ENCODE results near the gene DHRS3.

DHRS3 gene

GRCh38 chr1:12578860-12579422 lies 39.1 kb downstream of the DHRS3 start:
- DNase-seq (ENCODE audit: low read depth in 2 of 2): no peak
- no peak overlapping the region for H3K4me3 ChIP-seq (replicated peaks in 1 of 2; ENCODE audit: low read depth in 2 of 2, low read length in 2 of 2)
- TF ChIP-seq CTCF (IDR thresholded peaks at IDR 0.05; ENCODE audit: low read depth, low read length): no peak

DNA sequence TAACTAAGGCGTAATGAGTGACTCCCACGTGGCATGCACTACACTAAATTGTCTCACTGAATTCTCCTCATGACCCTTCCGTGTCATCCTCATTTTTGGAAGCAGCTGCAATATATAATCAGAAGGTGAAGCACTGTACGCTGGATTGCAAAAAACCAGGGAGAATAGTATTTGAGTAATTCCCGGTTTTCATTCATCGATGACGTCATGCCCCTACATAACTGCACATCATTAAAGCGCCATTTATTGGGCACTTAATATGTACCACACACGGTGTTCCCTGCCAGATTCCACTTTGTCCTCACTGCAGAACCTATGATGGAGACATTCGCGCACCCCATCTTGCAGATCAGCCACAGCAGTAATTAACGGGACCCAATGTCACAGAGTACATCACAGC lies 41.0 kb downstream of the DHRS3 start:
- DNase-seq (ENCODE audit: low read depth in 2 of 2): no peak
- no peak for TF ChIP-seq CTCF (IDR thresholded peaks at IDR 0.05; ENCODE audit: low read depth, low read length)
- no peak overlapping the region for H3K4me3 ChIP-seq (replicated peaks in 1 of 2; ENCODE audit: low read depth in 2 of 2, low read length in 2 of 2)

DNA sequence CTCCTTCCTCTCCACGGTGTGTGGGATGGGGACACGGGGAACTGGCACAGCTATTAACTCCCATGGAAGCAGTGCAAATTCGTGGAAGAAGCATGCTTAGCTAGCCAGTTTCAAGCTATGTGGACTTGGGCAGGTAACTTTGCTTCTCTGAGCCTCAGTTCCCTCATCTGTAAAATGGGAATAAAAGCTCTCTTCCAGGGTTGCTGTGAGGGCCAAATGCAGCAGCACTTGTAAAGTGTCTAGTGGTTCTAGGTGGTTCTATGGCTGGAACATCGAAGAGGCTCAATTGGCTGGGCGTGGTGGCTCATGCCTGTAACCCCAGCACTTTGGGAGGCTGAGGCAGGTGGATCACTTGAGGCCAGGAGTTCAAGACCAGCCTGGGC lies 43.3 kb downstream of the DHRS3 start:
- no peak for DNase-seq (ENCODE audit: low read depth in 2 of 2)
- no peak overlapping the region for H3K4me3 ChIP-seq (replicated peaks in 1 of 2; ENCODE audit: low read depth in 2 of 2, low read length in 2 of 2)
- TF ChIP-seq CTCF (IDR thresholded peaks at IDR 0.05; ENCODE audit: low read depth, low read length): no peak

DNA sequence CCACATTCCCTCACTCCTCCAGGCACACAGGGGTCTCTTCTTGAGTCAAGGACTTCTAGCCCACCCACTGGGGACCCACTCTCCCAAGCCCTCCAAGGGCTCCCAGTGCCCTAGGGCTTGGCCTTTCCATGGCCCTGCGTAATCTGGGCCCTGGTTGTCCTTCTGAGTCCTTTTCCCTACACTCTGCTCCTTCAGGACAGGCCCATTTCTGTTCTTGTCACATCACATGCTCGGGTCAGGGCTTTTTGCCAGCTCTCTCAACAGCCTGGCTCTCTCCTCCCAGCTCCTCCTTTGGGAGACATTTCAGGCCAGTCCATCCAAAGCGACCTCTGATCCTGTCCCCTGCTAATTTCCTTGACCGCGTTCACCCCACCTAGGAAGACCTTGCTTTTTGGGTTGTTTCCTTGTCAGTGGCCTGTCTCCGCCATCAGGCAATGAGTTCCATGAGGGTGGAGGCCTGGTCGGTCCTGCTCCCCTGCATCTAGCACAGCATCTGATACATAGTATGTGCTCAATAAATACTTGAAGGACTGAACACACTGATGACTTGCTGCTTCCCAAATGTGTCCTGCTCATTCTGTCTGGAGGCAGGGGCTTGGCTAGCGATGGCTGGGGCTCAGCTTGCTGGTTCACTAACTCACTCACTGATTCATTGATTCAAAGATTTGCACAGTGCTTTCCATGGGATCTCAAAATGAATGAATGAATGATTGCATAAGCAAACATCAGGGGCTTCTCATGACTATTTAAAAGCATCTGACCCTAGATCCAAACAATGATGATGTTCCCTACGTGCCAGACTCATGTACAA lies 44.8 kb downstream of the DHRS3 start:
- TF ChIP-seq CTCF (IDR thresholded peaks at IDR 0.05; ENCODE audit: low read depth, low read length): no peak
- H3K4me3 ChIP-seq (replicated peaks in 1 of 2; ENCODE audit: low read depth in 2 of 2, low read length in 2 of 2): no peak overlapping the region
- peak in 1 of 2 donors; percentile 54 for DNase-seq (ENCODE audit: low read depth in 2 of 2)

GRCh38 chr1:12572522-12572921 lies 45.5 kb downstream of the DHRS3 start:
- no peak for TF ChIP-seq CTCF (IDR thresholded peaks at IDR 0.05; ENCODE audit: low read depth, low read length)
- H3K4me3 ChIP-seq (replicated peaks in 1 of 2; ENCODE audit: low read depth in 2 of 2, low read length in 2 of 2): no peak overlapping the region
- DNase-seq (ENCODE audit: low read depth in 2 of 2): peak; percentile 63 to 72

DNA sequence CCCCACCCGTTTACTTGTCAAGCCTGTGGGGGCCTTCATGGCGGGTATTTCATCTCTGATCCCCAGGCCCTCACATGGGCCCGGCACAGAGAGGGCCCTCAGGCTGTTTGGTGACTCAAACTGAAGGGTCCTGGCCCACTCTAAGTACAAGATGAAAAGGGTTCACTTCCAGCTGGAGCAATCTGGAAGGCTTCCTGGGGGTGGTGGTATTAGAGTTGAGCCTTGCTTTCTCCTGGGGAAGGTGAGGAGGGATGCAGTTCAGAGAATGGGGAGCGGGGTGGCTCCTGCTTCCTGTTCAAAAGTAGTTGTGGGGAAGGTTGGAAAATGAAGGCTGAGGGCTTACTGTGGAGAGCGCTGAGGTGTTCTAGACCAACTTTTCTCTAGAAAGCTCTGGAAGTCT lies 47.7 kb downstream of the DHRS3 start:
- no peak for TF ChIP-seq CTCF (IDR thresholded peaks at IDR 0.05; ENCODE audit: low read depth, low read length)
- DNase-seq (ENCODE audit: low read depth in 2 of 2): no peak
- no peak overlapping the region for H3K4me3 ChIP-seq (replicated peaks in 1 of 2; ENCODE audit: low read depth in 2 of 2, low read length in 2 of 2)

Data from cardiac fibroblast (primary cell).